Sigmoid colon (tissue), 4 donors: Measurements from ENCODE around the gene TUBA3D.
"Not testable (repeated sequence)": the region's sequence is repeated elsewhere in the genome, so short reads cannot be mapped to it uniquely, and the experiment has no call there.

Source experiments
- EP300 ChIP-seq, 4 donors: sonication (generic); formaldehyde crosslinking; IDR thresholded peaks; one replicate each; pipeline ENCODE4 v1.6.1; 2017; ENCODE audit warnings: antibody characterized with exemption in 4 of 4
- POLR2A ChIP-seq, 2 donors: fragments of 450-650 bp; IDR thresholded peaks; one replicate each; pipeline ENCODE4 v1.6.1; 2016; ENCODE audit warnings: antibody characterized with exemption in 2 of 2, mild to moderate bottlenecking in 2 of 2, moderate library complexity in 2 of 2
- POLR2AphosphoS5 ChIP-seq, 4 donors: sonication (generic); formaldehyde crosslinking; IDR thresholded peaks; one replicate each; pipeline ENCODE4 v1.6.1; 2017; ENCODE audit warnings: antibody characterized with exemption in 4 of 4
- TF ChIP-seq, protein P1 (sequence below), 4 experiments: fragments of 450-650 bp in 3 of 4; fragments of 200-600 bp in 1 of 4; IDR thresholded peaks; one replicate each; pipeline ENCODE4 v1.5.1; 2016 to 2019; ENCODE audit warnings: antibody characterized with exemption in 4 of 4, mild to moderate bottlenecking in 3 of 4, moderate library complexity in 2 of 4

DNA sequence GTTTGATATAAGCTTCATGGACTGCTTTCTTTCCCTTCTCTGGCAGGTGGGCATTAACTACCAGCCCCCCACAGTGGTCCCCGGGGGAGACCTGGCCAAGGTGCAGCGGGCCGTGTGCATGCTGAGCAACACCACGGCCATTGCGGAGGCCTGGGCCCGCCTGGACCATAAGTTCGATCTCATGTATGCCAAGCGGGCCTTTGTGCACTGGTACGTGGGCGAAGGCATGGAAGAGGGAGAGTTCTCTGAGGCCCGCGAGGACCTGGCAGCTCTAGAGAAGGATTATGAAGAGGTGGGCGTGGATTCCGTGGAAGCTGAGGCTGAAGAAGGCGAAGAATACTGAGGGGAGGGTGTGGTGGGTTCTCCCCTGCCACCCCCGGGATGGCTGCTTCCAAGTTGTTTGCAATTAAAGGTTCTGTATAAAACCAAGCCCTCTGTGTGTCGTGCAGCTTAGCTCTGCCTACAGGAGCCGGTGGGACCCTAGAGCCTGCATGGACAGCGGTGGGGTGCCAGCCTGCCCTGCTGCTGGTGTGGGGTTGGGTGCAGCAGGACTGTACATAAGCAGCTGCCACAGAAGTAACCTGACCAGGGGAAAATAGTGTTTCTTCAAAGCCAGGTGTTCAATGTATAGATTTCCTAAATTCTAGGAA lies 6.7 kb downstream of the TUBA3D start:
- TF ChIP-seq, protein P1, sequence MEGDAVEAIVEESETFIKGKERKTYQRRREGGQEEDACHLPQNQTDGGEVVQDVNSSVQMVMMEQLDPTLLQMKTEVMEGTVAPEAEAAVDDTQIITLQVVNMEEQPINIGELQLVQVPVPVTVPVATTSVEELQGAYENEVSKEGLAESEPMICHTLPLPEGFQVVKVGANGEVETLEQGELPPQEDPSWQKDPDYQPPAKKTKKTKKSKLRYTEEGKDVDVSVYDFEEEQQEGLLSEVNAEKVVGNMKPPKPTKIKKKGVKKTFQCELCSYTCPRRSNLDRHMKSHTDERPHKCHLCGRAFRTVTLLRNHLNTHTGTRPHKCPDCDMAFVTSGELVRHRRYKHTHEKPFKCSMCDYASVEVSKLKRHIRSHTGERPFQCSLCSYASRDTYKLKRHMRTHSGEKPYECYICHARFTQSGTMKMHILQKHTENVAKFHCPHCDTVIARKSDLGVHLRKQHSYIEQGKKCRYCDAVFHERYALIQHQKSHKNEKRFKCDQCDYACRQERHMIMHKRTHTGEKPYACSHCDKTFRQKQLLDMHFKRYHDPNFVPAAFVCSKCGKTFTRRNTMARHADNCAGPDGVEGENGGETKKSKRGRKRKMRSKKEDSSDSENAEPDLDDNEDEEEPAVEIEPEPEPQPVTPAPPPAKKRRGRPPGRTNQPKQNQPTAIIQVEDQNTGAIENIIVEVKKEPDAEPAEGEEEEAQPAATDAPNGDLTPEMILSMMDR (IDR thresholded peaks at IDR 0.05) = not testable (repeated sequence)
- not testable (repeated sequence) for TF ChIP-seq EP300, POLR2A, POLR2AphosphoS5 (IDR thresholded peaks at IDR 0.05)
